Measurements from ENCODE around the gene MEIS1. TPM values are rescaled to one million over a fixed set of nuclear protein-coding genes. Genes with fewer than 3 reads are reported as not detected.

MEIS1 gene
- total RNA-seq, 2 experiments from 2014 or later = 5.4 to 7.3 TPM

- ChIA-PET CTCF (ENCODE audit: unreplicated experiment) (no interaction called here), POLR2A (interaction anchor here (1.0 kb wide), 1 partner anchor 8 kb away, joined by 3 read pairs; no protein-coding TSS in a partner anchor)
- peak overlapping the region; percentile 32 for H3K4me2 ChIP-seq (ENCODE audit: low read length)
- no peak overlapping the region for H2AFZ ChIP-seq (ENCODE audit: low read length)
- no peak overlapping the region for H3K4me3 ChIP-seq (ENCODE audit: low read depth, low read length, poor library complexity, severe bottlenecking)
- H3K9me2 ChIP-seq (ENCODE audit: insufficient read depth, low read length) = no peaks in the 10 kb centered on the region
- peaks cover 19% of the 10 kb centered on the region for H3K4me1 ChIP-seq (ENCODE audit: insufficient read depth, low read length, poor library complexity, severe bottlenecking)
- H4K20me1 ChIP-seq (ENCODE audit: insufficient read depth, low read length) = no peaks in the 10 kb centered on the region
- H3K36me3 ChIP-seq (ENCODE audit: insufficient read depth, low read length) = no peaks in the 10 kb centered on the region
- no peak for DNase-seq (ENCODE audit: low spot score)
- intact Hi-C loops (cut with micrococcal nuclease; ENCODE audit: unreplicated experiment) = no loop called here
- no peaks in the 10 kb centered on the region for H3K9me3 ChIP-seq (ENCODE audit: low read length)
- no peak overlapping the region for H3K27ac ChIP-seq (ENCODE audit: low read depth, low read length, poor library complexity, severe bottlenecking)
- no peak for TF ChIP-seq EZH2phosphoT487 (IDR thresholded peaks at IDR 0.05; ENCODE audit: borderline replicate concordance, low read depth, low read length)
- TF ChIP-seq CTCF (conservative IDR thresholded peaks at IDR 0.05; ENCODE audit: low read length) = no peak
- no TSS peak for BruUV-seq (replicated peaks)
- no peaks in the 10 kb centered on the region for H3K79me2 ChIP-seq (ENCODE audit: insufficient read depth, low read depth, low read length)
These were observed 35.3 kb downstream of the MEIS1 start for GRCh38 chr2:66470199-66470598.

- peaks cover 19% of the 10 kb centered on the region for H3K4me1 ChIP-seq (ENCODE audit: insufficient read depth, low read length, poor library complexity, severe bottlenecking)
- no peaks in the 10 kb centered on the region for H3K36me3 ChIP-seq (ENCODE audit: insufficient read depth, low read length)
- H2AFZ ChIP-seq (ENCODE audit: low read length) = no peak overlapping the region
- POLR2A ChIA-PET = no interaction called here
- H3K4me3 ChIP-seq (ENCODE audit: low read depth, low read length, poor library complexity, severe bottlenecking) = no peak overlapping the region
- intact Hi-C loops (cut with micrococcal nuclease; ENCODE audit: unreplicated experiment) = no loop called here
- no peak overlapping the region for H3K4me2 ChIP-seq (ENCODE audit: low read length)
- no peaks in the 10 kb centered on the region for H3K9me2 ChIP-seq (ENCODE audit: insufficient read depth, low read length)
- H3K27ac ChIP-seq (ENCODE audit: low read depth, low read length, poor library complexity, severe bottlenecking) = no peak overlapping the region
- DNase-seq (ENCODE audit: low spot score) = no peak
- H4K20me1 ChIP-seq (ENCODE audit: insufficient read depth, low read length) = no peaks in the 10 kb centered on the region
- TF ChIP-seq EZH2phosphoT487 (IDR thresholded peaks at IDR 0.05; ENCODE audit: borderline replicate concordance, low read depth, low read length) (no peak), CTCF (conservative IDR thresholded peaks at IDR 0.05; ENCODE audit: low read length) (no peak)
- no TSS peak for BruUV-seq (replicated peaks)
- H3K9me3 ChIP-seq (ENCODE audit: low read length) = no peaks in the 10 kb centered on the region
- no peaks in the 10 kb centered on the region for H3K79me2 ChIP-seq (ENCODE audit: insufficient read depth, low read depth, low read length)
- CTCF ChIA-PET (ENCODE audit: unreplicated experiment) = no interaction called here
These were observed 37.4 kb downstream of the MEIS1 start for GRCh38 chr2:66472225-66472843.

- no peaks in the 10 kb centered on the region for H3K79me2 ChIP-seq (ENCODE audit: insufficient read depth, low read depth, low read length)
- H2AFZ ChIP-seq (ENCODE audit: low read length) = no peak overlapping the region
- H3K27ac ChIP-seq (ENCODE audit: low read depth, low read length, poor library complexity, severe bottlenecking) = no peak overlapping the region
- POLR2A ChIA-PET = no interaction called here
- no TSS peak for BruUV-seq (replicated peaks)
- CTCF ChIA-PET (ENCODE audit: unreplicated experiment) = no interaction called here
- no peak overlapping the region for H3K4me3 ChIP-seq (ENCODE audit: low read depth, low read length, poor library complexity, severe bottlenecking)
- no peak for TF ChIP-seq EZH2phosphoT487 (IDR thresholded peaks at IDR 0.05; ENCODE audit: borderline replicate concordance, low read depth, low read length)
- TF ChIP-seq CTCF (conservative IDR thresholded peaks at IDR 0.05; ENCODE audit: low read length) = no peak
- H3K36me3 ChIP-seq (ENCODE audit: insufficient read depth, low read length) = no peaks in the 10 kb centered on the region
- H3K9me2 ChIP-seq (ENCODE audit: insufficient read depth, low read length) = no peaks in the 10 kb centered on the region
- H3K4me2 ChIP-seq (ENCODE audit: low read length) = no peak overlapping the region
- intact Hi-C loops (cut with micrococcal nuclease; ENCODE audit: unreplicated experiment) = no loop called here
- peaks cover 7% of the 10 kb centered on the region for H3K4me1 ChIP-seq (ENCODE audit: insufficient read depth, low read length, poor library complexity, severe bottlenecking)
- no peaks in the 10 kb centered on the region for H3K9me3 ChIP-seq (ENCODE audit: low read length)
- H4K20me1 ChIP-seq (ENCODE audit: insufficient read depth, low read length) = no peaks in the 10 kb centered on the region
- no peak for DNase-seq (ENCODE audit: low spot score)
These were observed 42.4 kb downstream of the MEIS1 start for GRCh38 chr2:66477135-66477842.
